Ovary (tissue), 9 donors: Measurements from ENCODE around the gene CILP. TPM values are rescaled to one million over a fixed set of nuclear protein-coding genes. Genes with fewer than 3 reads are reported as not detected.

Experiments
- DNase-seq, 5 donors: peaks; one replicate each; pipeline ENCODE4 v3.0.0-alpha.2; 2019 to 2020
- H3K27ac ChIP-seq, 2 donors: fragments of 200-600 bp; one replicate each; pipeline versions ENCODE4 v1.5.1 to v1.8.0; 2019 to 2022
- H3K27me3 ChIP-seq: fragments of 200-600 bp; one replicate; pipeline ENCODE4 v1.8.0; 2022
- H3K36me3 ChIP-seq: fragments of 200-600 bp; sonication (generic); one replicate; pipeline ENCODE4 v1.5.1; 2019
- H3K4me1 ChIP-seq: one replicate; pipeline ENCODE4 v1.8.1; 2013; ENCODE audit warnings: mild to moderate bottlenecking, moderate library complexity; ENCODE audit not compliant: insufficient read depth
- H3K4me3 ChIP-seq: fragments of 200-600 bp; sonication (generic); one replicate; pipeline ENCODE4 v1.5.1; 2017
- H3K9me3 ChIP-seq, 2 donors: fragments of 200-600 bp in 1 of 2; sonication (generic) in 1 of 2; one replicate each; pipeline versions ENCODE4 v1.5.1 to v1.8.1; 2013 to 2019; ENCODE audit warnings: mild to moderate bottlenecking in 1 of 2, moderate library complexity in 1 of 2
- CTCF ChIP-seq, 3 donors: fragments of 450-650 bp in 2 of 3; fragments of 200-600 bp in 1 of 3; IDR thresholded peaks; one replicate each; pipeline versions ENCODE4 v1.5.1 to v1.8.0; 2016 to 2022; ENCODE audit warnings: antibody characterized with exemption in 3 of 3, mild to moderate bottlenecking in 1 of 3
- EP300 ChIP-seq: sonication (generic); formaldehyde crosslinking; IDR thresholded peaks from one replicate; pipeline ENCODE4 v1.6.1; 2017; ENCODE audit warnings: antibody characterized with exemption
- POLR2A ChIP-seq: fragments of 450-650 bp; IDR thresholded peaks from one replicate; pipeline ENCODE4 v1.6.1; 2017; ENCODE audit warnings: antibody characterized with exemption, mild to moderate bottlenecking, moderate library complexity
- WGBS, 3 donors: extraction: QIAGEN DNeasy Blood & Tissue Kit in 1 of 3; methylation state at CpG; one replicate each; pipeline versions ENCODE4 v1.1.5 to v1.1.7; 2013 to 2017; 5-methylcytosine and 5-hydroxymethylcytosine counted together
- intact Hi-C, 4 donors: fragments of 100-400 bp; cut with DNase I; formaldehyde crosslinking; loops; one replicate each; pipeline versions ENCODE4 v1.11.0 to v1.15.1; 2022 to 2023
- polyA plus RNA-seq, 2 donors: library from polyadenylated mRNA; stranded (reverse); fragments of 200-250 nt in 1 of 2; fragments of 350-450 nt in 1 of 2; fragmentation: Illumina TruSeq in 1 of 2; extraction: RNeasy Lipid Tissue Mini Kit (QIAGEN cat#74804) in 1 of 2; gene quantifications; one replicate each; pipeline ENCODE4 v1.2.3, GENCODE V29; 2013 to 2014
- total RNA-seq, 7 donors: library from RNA; depleted of rRNA in 2 of 7; stranded (reverse); fragments of >200 nt in 2 of 7; fragmentation: NEBNext Ultra II Directional in 3 of 7; extraction: Animal tissue kit (Norgen Biotek cat#: 25700) in 3 of 7; gene quantifications; one replicate each; pipeline versions ENCODE4 v1.1.0 to v1.2.4, GENCODE V29; 2016 to 2023
- donor health status: DM: no; HTN: no; CAD: no; lungs with moderate emphysema.
- donor health status: DM: no; HTN: no; CAD: no.
- donor health status: Bipolar disorder and iron deficiency.
- donor health status: DM: yes; HTN: yes; CAD: no.
- donor health status: DM: no; HTN: no; CAD: no.
- donor health status: DM: yes; HTN: yes; CAD: no.

The CILP gene
- total and polyA plus RNA-seq, 9 donors, result 1.2 to 34.1 (median 4.6) TPM

- WGBS, 3 donors, result 66 to 80% (median 79%) methylated on average over 2 of the region's 2 CpGs
- Histone ChIP-seq H3K27me3 (no peaks in the 10 kb centered on the region), H3K4me1 (peaks cover 7% of the 10 kb centered on the region), H3K27ac (peak overlapping the region in 1 of 2 donors; percentile 17), H3K4me3 (no peak overlapping the region), H3K9me3 (no peaks in the 10 kb centered on the region), H3K36me3 (no peaks in the 10 kb centered on the region)
- intact Hi-C loops, result no loop called here
- no peak for DNase-seq
- TF ChIP-seq POLR2A (no peak), EP300 (no peak), CTCF (IDR thresholded peaks at IDR 0.05) (no peak)
These were observed 38.4 kb upstream of the CILP start for GRCh38 chr15:65249641-65250040.

- intact Hi-C loops, result no loop called here
- Histone ChIP-seq H3K4me3 (no peak overlapping the region), H3K4me1 (peaks cover 7% of the 10 kb centered on the region), H3K27me3 (no peaks in the 10 kb centered on the region), H3K9me3 (no peaks in the 10 kb centered on the region), H3K36me3 (no peaks in the 10 kb centered on the region), H3K27ac (peak overlapping the region; percentile 17 to 51)
- TF ChIP-seq CTCF (IDR thresholded peaks at IDR 0.05) (no peak), POLR2A (no peak), EP300 (no peak)
- WGBS, 3 donors, result 20 to 28% (median 27%) methylated on average over 9 of the region's 9 CpGs
- DNase-seq, result no peak
These were observed 37.4 kb upstream of the CILP start for GRCh38 chr15:65248511-65249255.

GRCh38 chr15:65246939-65247338, 35.7 kb upstream of the CILP start:
- TF ChIP-seq POLR2A, result no peak
- no peak for TF ChIP-seq EP300
- no peak for TF ChIP-seq CTCF (IDR thresholded peaks at IDR 0.05)
- no peak for DNase-seq
- no peaks in the 10 kb centered on the region for H3K27me3 ChIP-seq
- peaks cover 7% of the 10 kb centered on the region for H3K4me1 ChIP-seq
- H3K4me3 ChIP-seq, result no peak overlapping the region
- intact Hi-C loops, result no loop called here
- no peak overlapping the region for H3K27ac ChIP-seq
- H3K9me3 ChIP-seq, result no peaks in the 10 kb centered on the region
- 95 to 99% (median 96%) methylated on average over 6 of the region's 6 CpGs for WGBS, 3 donors
- H3K36me3 ChIP-seq, result no peaks in the 10 kb centered on the region

GRCh38 chr15:65246026-65246714, 34.9 kb upstream of the CILP start:
- H3K27me3 ChIP-seq, result no peaks in the 10 kb centered on the region
- no peak overlapping the region for H3K4me3 ChIP-seq
- intact Hi-C loops, result no loop called here
- H3K27ac ChIP-seq, result peak overlapping the region; percentile 23 to 37
- TF ChIP-seq CTCF (IDR thresholded peaks at IDR 0.05), result no peak
- TF ChIP-seq POLR2A, result no peak
- no peak for TF ChIP-seq EP300
- peaks cover 7% of the 10 kb centered on the region for H3K4me1 ChIP-seq
- WGBS, 3 donors, result 56 to 70% (median 66%) methylated on average over 8 of the region's 8 CpGs
- peak in 2 of 5 donors; percentile 29 to 51 for DNase-seq
- no peaks in the 10 kb centered on the region for H3K36me3 ChIP-seq
- no peaks in the 10 kb centered on the region for H3K9me3 ChIP-seq
